ENCODE data around the gene IGFN1.

- TF ChIP-seq CTCF (conservative IDR thresholded peaks at IDR 0.05) (no peak), EZH2 (IDR thresholded peaks at IDR 0.05; ENCODE audit: low read depth) (no peak)
These were observed 24.3 kb downstream of the IGFN1 start for GRCh38 chr1:201214886-201215285.
